Measurements from ENCODE around the gene B3GALNT2.
"Not testable (repeated sequence)": the region's sequence is repeated elsewhere in the genome, so short reads cannot be mapped to it uniquely, and the experiment has no call there.

DNA sequence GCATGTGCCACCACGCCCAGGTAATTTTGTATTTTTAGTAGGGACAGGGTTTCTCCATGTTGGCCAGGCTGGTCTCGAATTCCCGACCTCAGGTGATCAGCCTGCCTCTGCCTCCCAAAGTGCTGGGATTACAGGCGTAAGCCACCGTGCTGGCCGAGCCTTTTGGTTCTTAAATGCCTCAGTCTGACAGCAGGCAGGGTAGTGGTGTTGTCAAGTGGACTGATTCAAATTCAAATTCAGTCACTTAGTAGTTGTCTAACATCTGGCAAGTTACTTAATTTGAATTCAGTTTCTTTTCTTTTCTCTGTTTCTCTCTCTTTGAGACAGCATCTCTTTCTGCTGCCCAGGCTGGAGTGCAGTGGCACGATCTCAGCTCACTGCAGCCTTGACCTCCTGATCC, 38.6 kb upstream of the B3GALNT2 start:
- TF ChIP-seq, protein P1, sequence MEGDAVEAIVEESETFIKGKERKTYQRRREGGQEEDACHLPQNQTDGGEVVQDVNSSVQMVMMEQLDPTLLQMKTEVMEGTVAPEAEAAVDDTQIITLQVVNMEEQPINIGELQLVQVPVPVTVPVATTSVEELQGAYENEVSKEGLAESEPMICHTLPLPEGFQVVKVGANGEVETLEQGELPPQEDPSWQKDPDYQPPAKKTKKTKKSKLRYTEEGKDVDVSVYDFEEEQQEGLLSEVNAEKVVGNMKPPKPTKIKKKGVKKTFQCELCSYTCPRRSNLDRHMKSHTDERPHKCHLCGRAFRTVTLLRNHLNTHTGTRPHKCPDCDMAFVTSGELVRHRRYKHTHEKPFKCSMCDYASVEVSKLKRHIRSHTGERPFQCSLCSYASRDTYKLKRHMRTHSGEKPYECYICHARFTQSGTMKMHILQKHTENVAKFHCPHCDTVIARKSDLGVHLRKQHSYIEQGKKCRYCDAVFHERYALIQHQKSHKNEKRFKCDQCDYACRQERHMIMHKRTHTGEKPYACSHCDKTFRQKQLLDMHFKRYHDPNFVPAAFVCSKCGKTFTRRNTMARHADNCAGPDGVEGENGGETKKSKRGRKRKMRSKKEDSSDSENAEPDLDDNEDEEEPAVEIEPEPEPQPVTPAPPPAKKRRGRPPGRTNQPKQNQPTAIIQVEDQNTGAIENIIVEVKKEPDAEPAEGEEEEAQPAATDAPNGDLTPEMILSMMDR (conservative IDR thresholded peaks at IDR 0.05), result not testable (repeated sequence)
- TF ChIP-seq EZH2 (IDR thresholded peaks at IDR 0.05; ENCODE audit: low read depth), result not testable (repeated sequence)
